GM04503 (cell line): ENCODE data around the gene STRIP2.
"Not testable (repeated sequence)": the region's sequence is repeated elsewhere in the genome, so short reads cannot be mapped to it uniquely, and the experiment has no call there.

ENCODE experiments used
- DNase-seq: peaks from one replicate; pipeline ENCODE4 v3.0.0-alpha.2; 2012; ENCODE audit warnings: low read depth

Gene STRIP2

GRCh38 chr7:129433847-129434674, at the start of gene STRIP2:
Gene STRIP2, plus strand, starts transcription at chr7:129434432. Its CDS starts 41 bp downstream, at chr7:129434473.
- DNase-seq: peak; percentile 28

GRCh38 chr7:129385116-129385515, 49.1 kb upstream of the STRIP2 start:
- no peak for DNase-seq

- no peak for DNase-seq
Observed at GRCh38 chr7:129385598-129385997, 48.6 kb upstream of the STRIP2 start.

GRCh38 chr7:129386506-129386905, 47.7 kb upstream of the STRIP2 start:
- no peak for DNase-seq

- DNase-seq: no peak
Observed at GRCh38 chr7:129387537-129387936, 46.7 kb upstream of the STRIP2 start.

GRCh38 chr7:129388333-129389098, 45.7 kb upstream of the STRIP2 start:
- DNase-seq: no peak

GRCh38 chr7:129389829-129390228, 44.4 kb upstream of the STRIP2 start:
- DNase-seq: no peak

GRCh38 chr7:129390314-129390713, 43.9 kb upstream of the STRIP2 start:
- DNase-seq: no peak

GRCh38 chr7:129391546-129392171, 42.6 kb upstream of the STRIP2 start:
- no peak for DNase-seq

- no peak for DNase-seq
Observed at GRCh38 chr7:129393255-129393654, 41.0 kb upstream of the STRIP2 start.

GRCh38 chr7:129394101-129394500, 40.1 kb upstream of the STRIP2 start:
- no peak for DNase-seq

- no peak for DNase-seq
Observed at GRCh38 chr7:129394982-129395914, 39.0 kb upstream of the STRIP2 start.

GRCh38 chr7:129401228-129401966, 32.8 kb upstream of the STRIP2 start:
- no peak for DNase-seq

- no peak for DNase-seq
Observed at GRCh38 chr7:129401967-129402860, 32.0 kb upstream of the STRIP2 start.

GRCh38 chr7:129405527-129405926, 28.7 kb upstream of the STRIP2 start:
- DNase-seq: no peak

GRCh38 chr7:129410238-129410637, 24.0 kb upstream of the STRIP2 start:
- DNase-seq: not testable (repeated sequence)

GRCh38 chr7:129412501-129412900, 21.7 kb upstream of the STRIP2 start:
- no peak for DNase-seq

- no peak for DNase-seq
Observed at GRCh38 chr7:129417073-129417472, 17.2 kb upstream of the STRIP2 start.

GRCh38 chr7:129421717-129422250, 12.4 kb upstream of the STRIP2 start:
- no peak for DNase-seq

GRCh38 chr7:129422727-129423126, 11.5 kb upstream of the STRIP2 start:
- no peak for DNase-seq
